Skin of body (tissue), 3 donors: ENCODE measurements around the gene FXYD5. TPM values are rescaled to one million over a fixed set of nuclear protein-coding genes. Genes with fewer than 3 reads are reported as not detected.
A peak's percentile ranks its signal among the peaks of the same experiment; 100 is the strongest.

Source experiments
- DNase-seq: peaks from one replicate; lab custom pipeline; 2025; lab: John Stamatoyannopoulos, UW
- small RNA-seq: library from RNA; depleted of rRNA; stranded (forward); fragments of <200 nt; gene quantifications from one replicate; pipeline ENCODE3, GENCODE V24; 2014; ENCODE audit warnings: low replicate concordance
- total RNA-seq: library from RNA; depleted of rRNA; stranded (reverse); fragments of >200 nt; gene quantifications from one replicate; pipeline ENCODE4 v1.2.3, GENCODE V29; 2014

Gene FXYD5
- total RNA-seq, 1 donor from 2014 or later: 10.7 TPM

DNA sequence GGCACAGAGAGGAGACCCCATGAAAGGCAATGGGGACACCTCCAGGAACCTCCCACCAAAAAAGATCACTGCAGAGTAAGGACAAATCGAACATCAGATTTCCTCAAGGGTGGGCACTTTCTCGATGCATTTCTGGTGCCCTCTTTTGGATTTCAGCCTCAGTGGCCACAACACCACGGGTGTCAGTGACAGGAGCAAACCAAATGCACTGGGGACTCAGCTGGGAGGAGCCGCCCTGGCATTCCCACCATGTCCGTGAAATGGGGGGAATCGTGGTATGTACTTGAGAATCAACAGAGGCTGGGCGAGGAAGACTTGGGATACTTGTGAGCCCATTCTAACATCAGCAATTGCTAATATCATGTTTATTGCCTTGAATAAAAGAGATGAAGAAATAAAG, 57.7 kb downstream of the FXYD5 start:
- no peak for DNase-seq

- peak; percentile 79 for DNase-seq
Measured at GRCh38 chr19:35213663-35214632, 59.4 kb downstream of the FXYD5 start.

DNA sequence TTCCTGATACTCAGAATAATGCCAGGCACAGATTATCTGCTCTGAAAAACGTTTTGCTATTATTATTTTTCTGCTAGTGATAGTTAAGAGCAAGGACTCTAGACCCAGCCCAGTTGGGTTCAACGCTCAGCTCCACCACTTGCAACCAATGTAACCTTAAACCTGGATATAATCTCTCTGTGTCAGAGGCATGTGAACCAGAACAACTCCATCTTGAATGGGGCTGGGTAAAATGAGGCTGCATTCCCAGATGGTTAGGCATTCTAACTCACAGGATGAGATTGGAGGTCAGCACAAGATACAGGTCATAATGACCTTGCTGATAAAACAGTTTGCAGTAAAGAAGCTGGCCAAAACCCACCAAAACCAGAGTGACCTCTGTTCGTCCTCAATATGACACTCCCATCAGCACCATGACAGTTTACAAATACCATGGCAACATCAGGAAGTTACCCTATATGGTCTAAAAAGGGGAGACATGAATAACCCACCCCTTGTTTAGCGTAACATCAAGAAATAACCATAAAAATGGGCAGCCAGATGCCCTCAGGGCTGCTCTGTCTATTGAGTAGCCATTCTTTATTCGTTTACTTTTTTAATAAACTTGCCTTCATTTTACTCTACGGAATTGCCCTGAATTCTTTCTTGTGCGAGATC, 60.4 kb downstream of the FXYD5 start:
- DNase-seq: no peak

DNA sequence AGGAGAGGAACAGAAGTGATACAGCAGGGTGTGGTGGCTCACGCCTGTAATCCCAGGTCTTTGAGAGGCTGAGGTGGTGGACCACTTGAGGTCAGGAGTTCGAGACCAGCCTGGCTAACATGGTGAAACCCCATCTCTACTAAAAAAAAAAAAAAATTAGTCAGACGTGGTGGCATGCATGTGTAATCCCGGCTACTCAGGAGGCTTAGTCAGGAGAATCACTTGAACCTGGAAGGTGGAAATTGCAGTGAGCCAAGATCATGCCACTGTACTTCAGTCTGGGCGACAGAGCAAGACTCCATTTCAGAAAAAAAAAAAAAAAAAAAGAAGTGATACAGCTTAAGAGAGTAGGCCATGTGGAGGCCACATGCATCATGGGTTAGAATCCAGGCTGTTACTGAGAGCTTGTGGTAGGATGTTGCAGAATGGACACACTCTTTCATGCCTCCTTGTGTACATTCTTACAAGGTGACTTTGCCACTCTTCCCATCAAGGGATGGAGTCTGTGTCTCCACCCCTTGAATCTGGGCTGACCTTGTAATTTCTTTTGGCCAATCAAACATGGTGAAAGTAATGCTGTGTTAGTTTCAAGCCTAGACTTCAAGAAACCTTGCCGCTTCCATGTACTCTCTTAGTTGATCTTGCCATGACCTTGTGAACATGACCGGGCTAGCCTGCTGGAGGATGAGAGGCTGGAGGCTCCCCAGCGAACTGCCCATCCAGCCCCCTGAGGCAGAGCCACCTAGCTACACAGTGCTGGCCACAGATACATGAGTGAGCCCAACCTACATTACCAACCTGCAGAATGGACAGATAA, 61.7 kb downstream of the FXYD5 start:
- DNase-seq: peak; percentile 9

DNA sequence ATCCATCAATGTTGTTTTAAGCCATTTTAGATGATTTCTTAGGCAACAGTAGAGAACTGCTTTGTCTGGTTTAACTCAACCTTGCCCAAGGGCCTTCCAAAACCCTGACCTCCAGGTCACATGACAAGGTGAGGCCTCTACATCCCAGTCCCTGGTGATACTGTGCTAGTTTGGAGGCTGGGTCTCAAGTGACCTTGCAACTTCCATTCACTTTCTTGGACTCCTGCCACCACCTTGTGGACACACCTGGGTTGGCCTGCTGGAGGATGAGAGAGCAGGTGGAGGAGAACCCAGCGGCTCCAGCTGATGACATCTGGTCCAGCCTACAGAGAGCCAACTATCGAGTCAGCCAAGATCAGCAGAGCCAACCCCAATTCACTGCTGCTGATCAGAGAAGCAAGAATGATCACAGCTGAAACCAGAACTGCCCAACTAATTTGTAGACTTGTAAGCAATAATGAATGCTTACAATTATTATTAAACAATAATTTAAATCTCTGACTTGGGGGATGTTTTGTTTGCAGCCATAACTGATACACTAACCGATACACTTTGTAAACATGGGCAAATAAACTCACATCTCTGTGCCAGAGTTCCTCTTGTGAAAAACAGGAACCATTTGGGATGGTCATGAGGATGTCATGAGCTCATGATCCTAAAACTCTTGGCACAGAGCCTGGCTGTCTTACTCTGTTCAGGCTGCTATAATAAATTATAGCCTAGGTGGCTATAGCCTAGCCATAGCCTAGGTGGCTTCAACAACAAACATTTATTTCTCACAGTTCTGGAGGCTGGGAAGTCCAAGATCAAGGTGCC, 62.5 kb downstream of the FXYD5 start:
- no peak for DNase-seq

DNA sequence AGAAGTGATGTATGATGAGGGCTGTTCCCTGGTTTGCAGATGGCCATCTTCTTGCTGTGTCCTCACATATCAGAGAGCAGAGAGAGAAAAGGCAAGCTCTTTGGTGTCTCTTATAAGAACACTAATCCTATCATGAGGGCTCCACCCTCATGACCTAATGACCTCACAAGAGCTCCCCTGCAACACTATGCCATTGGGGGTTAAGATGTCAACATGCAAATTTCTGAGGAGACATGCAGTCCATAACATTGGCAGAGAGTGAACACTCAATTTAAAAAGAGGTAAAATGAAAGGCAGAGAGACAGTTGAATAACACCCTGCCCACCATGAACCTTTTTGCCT, 63.1 kb downstream of the FXYD5 start:
- DNase-seq: no peak

DNA sequence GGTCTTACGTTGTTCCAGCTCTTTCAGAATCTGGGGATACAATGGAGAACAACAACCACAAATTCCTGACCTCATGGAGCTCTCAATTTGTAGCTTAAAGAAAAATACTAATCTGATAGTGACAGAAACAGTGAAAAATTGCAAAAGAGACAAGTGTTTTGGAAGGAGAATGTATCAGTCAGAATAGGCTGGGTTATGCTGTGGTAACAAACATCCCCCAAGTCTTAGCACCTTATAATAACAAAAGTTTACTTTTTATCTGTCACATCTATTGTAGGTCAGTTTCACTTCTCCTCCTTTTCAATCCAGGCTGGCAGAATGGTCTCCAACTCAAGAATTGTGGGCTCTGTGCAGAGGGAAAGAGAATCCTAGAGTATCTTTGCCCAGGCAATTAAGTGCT, 64.5 kb downstream of the FXYD5 start:
- no peak for DNase-seq

Small RNAs within 50 kb of the gene (small RNA-seq; reads per million reads assigned to genes)
- not detected for gene AC020907.2

Other genes starting within 250 kb of the FXYD5 start
- gene ZNF30, start 227.8 kb upstream of the FXYD5 start, total RNA-seq: 3.2 TPM
- gene ZNF792, start 190.5 kb upstream of the FXYD5 start, total RNA-seq: 5.3 TPM
- gene GRAMD1A, start 154.4 kb upstream of the FXYD5 start, total RNA-seq: 32.7 TPM
- 1.4 TPM for gene SCN1B, start 124.3 kb upstream of the FXYD5 start, total RNA-seq
- 0.69 TPM for gene HPN, start 113.0 kb upstream of the FXYD5 start, total RNA-seq
- 75.0 TPM for gene FXYD3, start 38.9 kb upstream of the FXYD5 start, total RNA-seq
- gene LGI4, start 19.7 kb upstream of the FXYD5 start, total RNA-seq: 5.7 TPM
- 17.4 TPM for gene FXYD1, start 15.9 kb upstream of the FXYD5 start, total RNA-seq
- gene FXYD7, start 11.5 kb upstream of the FXYD5 start, total RNA-seq: 0.59 TPM
- not detected for gene FAM187B, start 74.0 kb downstream of the FXYD5 start, total RNA-seq
- 10.5 TPM for gene LSR, start 94.3 kb downstream of the FXYD5 start, total RNA-seq
- gene USF2, start 114.2 kb downstream of the FXYD5 start, total RNA-seq: 37.0 TPM
- not detected for gene HAMP, start 127.8 kb downstream of the FXYD5 start, total RNA-seq
- 0.69 TPM for gene MAG, start 137.4 kb downstream of the FXYD5 start, total RNA-seq
- 0.99 TPM for gene CD22, start 174.5 kb downstream of the FXYD5 start, total RNA-seq
- gene FFAR1, start 193.2 kb downstream of the FXYD5 start, total RNA-seq: not detected
- 0.10 TPM for gene FFAR3, start 203.7 kb downstream of the FXYD5 start, total RNA-seq
- not detected for gene GPR42, start 216.3 kb downstream of the FXYD5 start, total RNA-seq